SK-N-DZ (cell line): ENCODE data around the gene GMPPA.

Source experiments
- DNase-seq: peaks from one replicate; pipeline ENCODE4 v3.0.0-alpha.2; 2015; ENCODE audit warnings: low spot score

GMPPA gene

GRCh38 chr2:219519526-219519916 lies 20.8 kb downstream of the GMPPA start:
- DNase-seq, result no peak

DNA sequence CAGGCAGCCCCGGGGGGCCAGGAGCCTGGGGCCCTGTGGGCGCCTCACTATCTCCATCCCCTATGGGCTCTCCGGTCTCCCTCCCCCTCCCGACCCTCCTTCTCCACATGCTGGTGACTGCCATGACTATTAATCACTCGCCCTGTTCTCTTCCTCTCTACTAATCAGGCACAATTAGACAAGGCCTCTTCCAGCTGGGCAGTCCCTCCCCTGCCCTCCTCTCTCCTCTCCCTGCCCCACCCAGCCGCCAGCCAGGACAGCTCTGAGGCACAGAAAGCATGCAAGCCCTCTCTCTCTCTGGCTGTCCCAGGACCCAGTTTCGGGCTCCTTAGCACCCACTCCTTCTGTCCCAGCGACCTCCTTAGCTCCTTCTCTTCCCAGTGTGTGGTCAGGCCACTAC lies 21.4 kb downstream of the GMPPA start:
- no peak for DNase-seq

- peak; percentile 78 for DNase-seq
Observed at GRCh38 chr2:219521066-219521880, 22.6 kb downstream of the GMPPA start.

GRCh38 chr2:219522111-219523030 lies 23.7 kb downstream of the GMPPA start:
- DNase-seq, result peak; percentile 71

DNA sequence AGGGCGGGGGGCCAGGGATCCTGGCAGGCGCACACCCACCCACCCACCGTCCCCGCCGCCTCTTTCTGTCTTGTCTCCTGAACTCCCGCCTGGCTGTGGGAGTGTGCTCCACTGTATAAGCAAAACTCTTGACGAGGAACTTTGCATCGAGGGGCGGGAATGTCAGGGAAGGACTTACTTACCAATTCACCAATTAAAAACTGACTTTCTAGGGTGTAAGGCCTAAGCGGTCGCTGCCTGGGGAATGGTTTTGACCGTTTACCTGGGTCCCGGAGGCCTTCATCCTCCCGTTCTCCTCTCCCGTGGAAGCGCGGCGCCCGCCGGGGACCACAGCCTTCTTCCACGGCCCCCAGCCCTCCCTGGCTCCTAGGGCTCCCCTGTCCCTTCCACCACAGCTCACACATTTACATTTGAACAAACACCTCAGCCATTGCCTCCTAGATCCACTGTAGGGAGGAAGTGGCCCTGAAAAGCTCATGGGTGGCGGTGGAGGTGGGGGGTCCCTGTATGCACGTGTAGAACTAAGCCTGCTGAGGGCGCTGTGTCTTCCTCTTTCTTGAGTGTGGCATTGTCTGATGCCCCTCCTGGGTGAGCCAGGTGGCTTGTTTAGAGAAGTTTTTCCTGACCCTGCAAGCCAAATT lies 24.5 kb downstream of the GMPPA start:
- no peak for DNase-seq

- no peak for DNase-seq
Observed at GRCh38 chr2:219524817-219525216, 26.1 kb downstream of the GMPPA start.

- DNase-seq, result peak; percentile 92
Observed at GRCh38 chr2:219525533-219526232, 27.0 kb downstream of the GMPPA start.

DNA sequence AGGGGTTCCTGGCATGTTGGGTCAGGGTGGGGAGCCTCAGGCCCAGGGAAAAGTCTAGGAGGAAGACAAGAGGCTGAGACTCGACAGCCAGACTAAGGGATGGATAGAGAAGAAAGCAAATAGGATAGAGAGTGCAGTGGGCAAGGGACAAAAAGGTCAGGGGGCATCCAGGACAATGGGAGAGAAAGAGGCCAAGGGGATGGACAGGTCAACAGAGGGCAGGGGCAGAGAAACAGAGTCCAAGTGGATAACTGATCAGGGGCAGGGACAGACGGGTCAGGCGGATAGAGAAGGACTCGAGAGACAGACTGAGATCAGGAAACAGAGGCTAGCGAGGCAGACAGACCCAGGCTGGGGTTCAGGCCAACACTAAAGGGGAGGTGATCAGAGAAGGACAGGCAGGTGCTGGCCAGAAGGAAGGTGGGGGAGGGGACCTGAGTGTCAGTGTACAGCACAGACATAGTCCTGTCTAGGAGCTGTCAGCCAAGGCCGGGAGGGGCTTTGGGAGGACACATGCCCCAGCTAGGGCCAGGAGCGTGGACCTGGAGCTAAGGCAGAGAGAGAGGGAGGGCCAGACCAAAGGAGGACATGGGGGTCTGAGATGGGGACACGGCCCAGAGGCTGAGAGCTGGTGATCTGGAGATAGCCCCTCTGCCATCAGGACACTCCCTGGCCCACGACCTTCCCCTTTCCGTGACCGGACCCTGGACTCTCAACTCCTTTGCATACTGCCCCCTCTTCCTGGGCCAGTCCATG lies 27.8 kb downstream of the GMPPA start:
- no peak for DNase-seq

DNA sequence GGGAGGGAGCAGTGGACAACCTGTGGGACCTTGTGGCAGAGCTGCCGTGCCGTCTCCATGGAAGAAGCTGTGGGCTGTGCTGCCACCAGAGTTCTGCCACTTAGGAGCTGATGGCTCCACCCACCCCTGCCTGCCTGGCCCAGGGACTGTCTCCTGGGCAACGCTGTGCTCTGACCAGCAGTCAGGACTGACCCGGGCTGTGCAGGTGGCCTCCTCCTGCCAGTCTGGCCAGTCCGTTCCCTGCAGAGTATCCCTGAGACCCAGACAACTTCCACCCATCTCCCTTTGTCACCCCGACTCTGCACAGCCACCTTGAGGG lies 28.3 kb downstream of the GMPPA start:
- no peak for DNase-seq

DNA sequence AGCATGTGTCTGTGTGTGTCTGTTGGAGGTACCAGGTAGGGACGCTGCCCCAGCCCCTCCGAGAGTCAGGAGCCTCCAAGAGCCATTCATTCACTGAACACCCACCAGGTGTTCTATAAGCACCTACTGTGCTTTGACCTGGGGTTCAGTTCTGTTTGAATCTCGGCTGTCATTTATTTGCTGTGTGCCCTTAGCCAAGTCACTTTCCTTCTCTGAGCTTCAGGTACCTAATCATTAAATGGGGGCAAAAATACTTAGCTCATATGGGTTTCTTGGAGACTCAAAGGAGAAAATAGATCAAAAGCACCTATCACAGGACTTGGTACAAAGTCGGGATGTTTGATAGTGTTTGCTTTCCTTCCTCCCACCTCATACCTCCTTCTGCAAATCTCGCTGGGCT lies 28.8 kb downstream of the GMPPA start:
- DNase-seq, result no peak

DNA sequence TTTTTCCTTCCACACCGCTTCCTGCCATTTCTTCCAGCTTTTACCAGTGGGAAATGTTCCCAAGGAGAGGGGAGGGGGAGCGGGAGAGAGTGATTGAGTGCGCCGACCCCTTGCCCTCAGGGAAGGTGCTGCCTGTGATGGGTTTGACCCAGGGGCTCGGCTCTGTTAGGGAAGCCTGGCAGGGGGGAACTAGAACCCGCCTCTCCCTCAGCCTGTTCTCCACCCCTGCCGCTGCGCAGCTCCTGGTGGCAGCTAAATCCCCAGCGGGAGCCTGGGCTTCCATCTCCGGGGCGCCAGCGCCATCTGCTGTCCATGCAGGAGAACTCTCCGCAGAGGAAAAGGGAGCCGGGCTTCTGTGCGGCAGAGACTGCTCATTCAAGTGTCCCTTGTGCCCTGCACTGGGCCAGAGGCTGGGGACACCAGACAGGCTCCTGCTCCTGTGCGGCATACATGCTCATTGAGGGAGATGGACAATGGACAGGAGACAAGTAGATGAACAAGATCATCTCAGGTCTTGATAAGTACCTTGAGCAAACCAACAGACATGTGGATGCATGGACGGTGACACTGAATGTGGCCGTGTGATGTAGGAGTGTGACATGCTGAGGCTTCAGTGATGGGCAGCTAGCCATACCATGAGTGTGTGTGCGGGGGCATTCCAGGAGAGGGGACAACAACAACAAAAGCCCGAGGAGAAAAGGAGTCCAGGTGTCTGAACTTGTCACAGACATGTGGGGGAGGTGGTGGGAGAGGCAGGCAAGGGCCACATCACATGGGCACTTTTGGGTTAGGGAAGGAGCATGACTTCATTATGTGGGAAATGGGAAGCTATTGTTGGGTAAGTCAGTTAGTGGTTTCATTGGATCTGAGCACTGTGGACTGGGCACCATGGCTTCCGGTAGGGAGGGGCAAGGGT lies 31.6 kb downstream of the GMPPA start:
- peak; percentile 84 for DNase-seq

- no peak for DNase-seq
Observed at GRCh38 chr2:219531639-219532377, 33.1 kb downstream of the GMPPA start.

GRCh38 chr2:219532378-219532649 lies 33.6 kb downstream of the GMPPA start:
- DNase-seq, result no peak

DNA sequence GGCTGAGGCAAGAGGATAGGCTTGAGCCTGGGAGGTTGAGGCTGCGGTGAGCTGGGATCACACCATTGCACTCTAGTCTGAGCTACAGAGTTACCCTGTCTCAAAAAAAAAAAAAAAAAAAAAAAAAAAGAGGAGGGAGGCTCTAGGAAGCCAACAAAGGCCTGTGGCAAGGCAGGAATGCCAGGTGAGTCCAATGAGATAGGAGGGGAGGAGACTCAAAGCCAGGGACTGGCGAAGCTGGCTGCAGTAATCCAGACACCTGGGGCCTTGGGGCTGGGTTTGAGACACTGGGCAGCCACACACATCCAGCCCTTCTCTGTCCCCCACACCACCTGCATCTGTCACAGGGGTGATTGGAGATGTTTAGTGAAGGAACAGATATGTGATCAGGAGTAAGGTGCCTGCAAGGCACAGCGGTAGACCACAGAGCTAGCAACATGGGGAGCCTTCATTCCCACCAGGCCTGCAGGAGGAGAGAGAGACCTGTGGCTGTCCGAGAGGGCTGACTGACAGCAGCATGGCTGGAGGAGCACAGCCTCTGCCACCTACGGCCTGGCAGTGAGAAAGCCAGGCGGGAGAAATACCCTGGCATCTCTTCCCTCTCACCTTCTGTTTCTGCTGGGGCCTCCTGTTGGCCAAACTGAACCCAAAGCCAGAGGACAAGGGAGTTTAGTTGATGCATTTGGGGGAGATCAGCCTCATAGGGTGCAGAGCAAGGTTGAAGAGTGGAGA lies 35.4 kb downstream of the GMPPA start:
- DNase-seq, result no peak

GRCh38 chr2:219536425-219536824 lies 37.7 kb downstream of the GMPPA start:
- DNase-seq, result no peak

- DNase-seq, result no peak
Observed at GRCh38 chr2:219536967-219537366, 38.3 kb downstream of the GMPPA start.

- no peak for DNase-seq
Observed at GRCh38 chr2:219537657-219538488, 39.2 kb downstream of the GMPPA start.

- no peak for DNase-seq
Observed at GRCh38 chr2:219538504-219538951, 39.8 kb downstream of the GMPPA start.
